Choroid plexus epithelial cell (primary cell): ENCODE results near the gene EYA3.
A peak's percentile ranks its signal among the peaks of the same experiment; 100 is the strongest.

Experiments used
- DNase-seq: peaks from one replicate; pipeline ENCODE4 v3.0.0-alpha.2; 2010; ENCODE audit warnings: low read depth
- H3K4me3 ChIP-seq: 2 replicates; pipeline ENCODE4 v1.5.1; 2011; ENCODE audit warnings: low read depth, mild to moderate bottlenecking, control low read depth, low read length, moderate library complexity
- CTCF ChIP-seq: conservative IDR thresholded peaks from 2 replicates; pipeline ENCODE4 v1.5.1; 2011; ENCODE audit warnings: low read depth, mild to moderate bottlenecking, control low read depth, inconsistent platforms, low read length, moderate library complexity

Gene EYA3

GRCh38 chr1:28086651-28087050 is 1.8 kb downstream of the EYA3 start:
- DNase-seq = no peak
- TF ChIP-seq CTCF = no peak
- H3K4me3 ChIP-seq = no peak overlapping the region

- TF ChIP-seq CTCF = no peak
- no peak for DNase-seq
- no peak overlapping the region for H3K4me3 ChIP-seq
These were observed 3.3 kb downstream of the EYA3 start for GRCh38 chr1:28085129-28085528.

GRCh38 chr1:28083876-28084275 is 4.5 kb downstream of the EYA3 start:
- no peak for DNase-seq
- no peak overlapping the region for H3K4me3 ChIP-seq
- no peak for TF ChIP-seq CTCF

- DNase-seq = peak; percentile 90
- H3K4me3 ChIP-seq = no peak overlapping the region
- no peak for TF ChIP-seq CTCF
These were observed 9.5 kb downstream of the EYA3 start for GRCh38 chr1:28078680-28079626.

- H3K4me3 ChIP-seq = no peak overlapping the region
- no peak for TF ChIP-seq CTCF
- DNase-seq = peak; percentile 38
These were observed 10.1 kb downstream of the EYA3 start for GRCh38 chr1:28078262-28078661.

- no peak overlapping the region for H3K4me3 ChIP-seq
- DNase-seq = no peak
- TF ChIP-seq CTCF = no peak
These were observed 13.4 kb downstream of the EYA3 start for GRCh38 chr1:28074892-28075511.

- H3K4me3 ChIP-seq = no peak overlapping the region
- TF ChIP-seq CTCF = no peak
- no peak for DNase-seq
These were observed 14.5 kb downstream of the EYA3 start for GRCh38 chr1:28073867-28074266.
